ENCODE measurements around the gene TSPAN9.

GRCh38 chr12:3084742-3085141 lies 7.6 kb downstream of the TSPAN9 start:
- TF ChIP-seq POLR2AphosphoS5 (IDR thresholded peaks at IDR 0.05; ENCODE audit: borderline replicate concordance, low read depth, low read length) (no peak), EZH2 (IDR thresholded peaks at IDR 0.05) (no peak)

All from SK-N-MC (cell line).